HG02642 (cell line): ENCODE measurements around the gene KCNK15.

Source experiments
- ATAC-seq: cut with Tn5 transposase; IDR thresholded peaks from one replicate; pipeline ENCODE4 v1.9.1; 2021; ENCODE audit warnings: mild to moderate bottlenecking; ENCODE audit not compliant: unreplicated experiment, poor library complexity

The KCNK15 gene

DNA sequence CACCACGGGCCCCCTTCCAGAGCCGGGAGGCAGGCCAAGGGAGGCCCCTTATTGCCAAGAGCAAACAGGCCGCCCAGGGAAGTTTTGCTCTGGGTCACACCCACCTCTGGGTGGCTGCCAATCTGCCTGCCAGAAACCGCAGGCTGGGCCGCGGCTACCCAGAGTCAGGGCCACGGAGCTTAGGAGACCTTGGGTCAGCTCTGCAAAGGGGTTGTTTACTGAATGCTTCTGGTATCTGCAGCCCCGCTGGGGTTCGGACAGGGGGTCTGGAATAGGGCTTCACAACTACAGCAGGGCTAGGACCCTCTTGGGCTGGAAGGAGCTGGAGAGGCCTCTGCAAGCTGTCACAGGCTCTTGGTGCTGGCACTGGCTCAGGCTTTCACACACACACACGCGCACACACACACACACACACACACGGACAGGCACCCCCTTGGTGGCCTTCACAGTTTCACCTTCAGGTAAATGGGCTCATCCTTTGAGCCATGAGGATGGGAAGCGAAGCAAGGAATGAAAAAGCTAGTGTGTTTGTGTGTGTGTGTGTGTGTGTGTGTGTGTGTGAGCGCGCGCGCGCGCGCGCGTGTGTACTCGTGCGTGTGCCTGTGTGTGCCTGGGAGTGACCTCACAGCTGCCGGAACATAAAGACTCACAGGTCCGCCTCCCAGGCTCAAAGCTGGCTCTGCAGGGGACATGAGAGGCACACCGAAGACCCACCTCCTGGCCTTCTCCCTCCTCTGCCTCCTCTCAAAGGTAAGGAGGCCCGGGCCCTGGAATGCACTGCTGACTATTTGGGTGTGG lies 30.8 kb upstream of the KCNK15 start, which contains the start of gene CCN5:
TSS of gene CCN5 (plus strand) at position 669 of the 798 bp plus-strand sequence. CDS start at position 691, 22 bp downstream.
- no peak for ATAC-seq

DNA sequence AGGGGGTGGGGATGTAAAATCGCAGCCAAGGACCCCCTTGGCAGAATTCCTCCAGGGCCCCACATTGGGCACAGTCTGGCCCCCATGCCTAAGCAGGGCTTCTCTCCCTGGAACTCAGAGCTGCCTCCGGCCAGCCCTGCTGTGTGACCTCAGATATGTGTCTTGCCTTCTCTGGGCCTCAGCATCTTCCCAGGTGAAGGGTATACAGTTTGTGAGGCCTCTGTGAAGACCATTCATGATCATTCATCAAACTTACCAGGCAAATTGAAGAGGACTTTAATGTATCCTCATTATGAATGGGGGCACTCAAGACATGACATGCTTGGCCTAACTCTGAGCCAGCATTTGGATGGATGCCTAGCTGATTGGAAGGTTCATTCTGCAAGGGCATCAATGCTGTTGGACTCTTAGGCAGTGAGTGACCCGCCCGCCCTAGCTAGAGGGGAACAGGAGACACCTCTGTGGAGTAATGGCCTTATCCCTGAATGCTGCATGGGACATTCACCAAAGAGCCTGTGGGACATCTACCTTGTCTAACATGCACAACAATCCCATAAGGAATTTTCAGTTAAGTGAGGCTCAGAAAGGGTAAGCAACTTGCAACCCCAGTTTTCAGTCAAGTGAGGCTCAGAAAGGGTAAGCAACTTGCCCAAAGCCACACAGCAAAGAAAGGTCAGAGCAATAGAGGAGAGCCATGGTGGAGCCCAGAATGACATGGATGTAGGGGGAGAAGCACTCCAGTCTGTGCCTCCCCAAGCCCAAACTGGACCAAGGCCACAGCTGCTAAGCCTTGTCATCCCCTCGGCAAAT lies 30.0 kb upstream of the KCNK15 start:
- ATAC-seq, result no peak

DNA sequence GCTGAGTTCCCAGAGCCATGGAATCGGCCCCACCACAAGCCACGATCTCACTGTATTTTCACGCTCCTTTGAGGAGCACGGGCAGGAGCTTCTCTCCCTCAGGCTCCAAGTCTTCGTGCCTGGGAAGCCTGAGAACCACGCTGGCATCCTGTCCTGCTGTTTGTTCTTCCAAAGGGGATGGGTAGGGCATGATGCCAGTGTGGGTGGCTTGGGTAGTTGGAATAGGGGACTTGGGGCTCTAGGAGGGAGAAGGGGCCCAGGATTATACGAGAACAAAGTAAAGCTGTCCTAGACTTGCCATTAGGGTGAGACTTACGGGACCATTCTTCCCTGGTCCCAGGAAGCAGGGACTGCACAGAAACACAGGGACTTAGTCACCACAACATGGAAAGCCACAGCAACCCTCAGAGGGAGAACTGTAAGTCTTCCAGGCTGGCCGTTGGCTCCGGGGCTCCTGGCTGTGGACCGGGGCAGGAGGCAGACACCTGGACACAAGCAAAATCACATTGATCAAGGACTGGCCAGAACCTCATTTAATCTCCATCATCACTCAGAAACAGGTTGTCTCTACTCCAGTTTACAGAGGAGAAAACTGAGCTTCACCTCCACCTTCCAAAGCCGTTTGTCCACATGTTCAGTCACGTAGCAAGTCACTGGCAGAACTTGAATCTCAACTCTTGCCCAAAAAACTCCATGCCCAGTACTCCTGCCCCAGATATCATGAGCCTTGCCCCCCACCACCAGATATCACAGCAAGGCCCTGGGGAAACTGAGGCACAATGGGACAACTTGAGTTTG lies 29.2 kb upstream of the KCNK15 start:
- no peak for ATAC-seq

DNA sequence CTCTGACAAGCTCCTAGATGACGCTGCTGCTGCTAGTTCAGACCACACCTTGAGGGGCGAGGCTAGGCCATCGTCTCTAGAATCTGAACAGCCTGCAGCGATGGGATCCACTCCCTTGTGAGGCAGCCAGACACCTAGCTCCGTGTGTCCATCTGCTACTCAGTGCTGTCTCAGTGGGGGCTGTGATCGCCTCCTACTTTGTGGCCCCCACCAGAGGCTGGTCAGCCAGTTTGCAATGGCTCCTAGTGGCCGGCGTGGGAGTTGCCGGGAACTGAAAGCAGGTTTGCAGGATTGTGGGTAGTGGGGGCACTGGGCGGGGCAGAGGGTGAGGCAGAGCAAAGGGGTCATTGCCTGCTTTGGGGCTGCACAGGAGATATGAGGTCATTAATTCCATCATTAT lies 27.7 kb upstream of the KCNK15 start:
- no peak for ATAC-seq

DNA sequence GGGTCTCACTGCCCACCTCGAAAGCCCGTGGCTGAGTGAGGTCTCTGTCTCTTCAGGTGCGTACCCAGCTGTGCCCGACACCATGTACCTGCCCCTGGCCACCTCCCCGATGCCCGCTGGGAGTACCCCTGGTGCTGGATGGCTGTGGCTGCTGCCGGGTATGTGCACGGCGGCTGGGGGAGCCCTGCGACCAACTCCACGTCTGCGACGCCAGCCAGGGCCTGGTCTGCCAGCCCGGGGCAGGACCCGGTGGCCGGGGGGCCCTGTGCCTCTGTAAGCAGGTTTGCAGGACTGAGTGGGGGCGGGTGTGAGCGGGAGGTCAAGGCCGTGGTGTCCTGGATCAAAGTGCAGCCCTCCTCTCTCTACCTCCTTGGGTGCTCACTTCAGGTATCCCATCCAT lies 25.8 kb upstream of the KCNK15 start:
- no peak for ATAC-seq

DNA sequence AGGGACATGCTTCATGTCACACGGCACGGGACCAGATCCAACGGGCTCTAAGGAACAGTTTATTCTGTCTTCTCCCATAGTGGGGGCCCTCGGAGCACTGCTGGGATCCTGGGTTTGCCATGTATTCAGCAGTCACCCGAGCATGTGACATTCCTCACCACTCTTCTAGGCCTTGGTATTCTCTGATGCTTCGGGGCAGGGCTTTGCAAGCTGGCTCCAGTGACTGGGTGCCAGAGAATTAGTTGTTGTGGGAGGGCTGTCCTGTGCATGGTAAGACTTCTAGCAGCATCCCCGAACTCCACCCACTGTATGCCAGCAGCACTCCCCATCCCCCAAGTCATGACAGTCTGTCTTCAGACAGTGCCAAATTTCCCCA lies 25.1 kb upstream of the KCNK15 start:
- ATAC-seq, result no peak

DNA sequence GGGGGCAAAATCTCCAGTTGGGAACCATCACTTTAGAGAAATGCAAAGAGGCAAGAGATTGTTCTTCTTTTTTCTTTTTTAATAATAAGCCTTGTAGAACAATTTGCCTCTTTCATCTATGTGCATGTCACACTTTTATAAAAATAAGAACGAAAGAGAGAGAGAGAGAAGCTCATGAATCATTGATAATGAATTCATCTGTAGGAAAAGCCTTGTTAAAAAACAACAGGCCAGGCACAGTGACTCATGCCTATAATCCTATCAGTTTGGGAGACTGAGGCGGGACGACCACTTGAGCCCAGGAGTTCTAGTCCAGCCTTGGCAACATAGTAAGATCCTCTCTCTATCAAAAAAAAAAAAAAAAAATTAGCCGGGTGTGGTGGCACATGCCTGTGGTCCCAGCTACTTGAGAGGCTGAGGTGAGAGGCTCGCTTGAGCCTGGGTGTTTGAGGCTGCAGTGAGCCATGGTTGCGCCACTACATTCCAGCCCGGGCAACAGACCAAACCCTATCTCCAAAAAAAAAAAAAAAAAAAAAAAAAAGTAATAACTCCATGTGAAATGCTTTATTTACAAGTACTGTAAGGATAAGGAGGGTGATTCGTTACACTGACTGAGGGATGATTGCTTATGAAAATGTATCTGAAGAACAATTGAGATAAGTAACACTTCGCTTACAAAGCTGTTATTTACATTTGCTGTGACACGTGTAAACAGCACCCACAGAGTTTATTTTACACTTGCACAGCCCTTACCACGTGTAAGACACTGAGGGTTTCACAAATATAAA lies 24.5 kb upstream of the KCNK15 start:
- ATAC-seq, result no peak

DNA sequence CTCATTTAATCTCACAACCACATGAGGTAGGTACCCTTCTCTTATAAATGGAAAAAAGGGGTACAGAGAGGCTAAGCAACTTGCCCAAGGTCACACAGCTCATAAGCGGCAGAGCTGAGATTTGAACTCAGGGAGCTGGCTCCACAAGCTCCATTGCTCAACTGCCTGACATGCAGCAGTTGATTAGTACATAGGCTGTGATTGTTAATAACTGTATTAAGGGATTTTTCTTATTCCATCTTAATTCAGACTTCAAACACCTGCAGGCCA lies 23.9 kb upstream of the KCNK15 start:
- ATAC-seq, result no peak

DNA sequence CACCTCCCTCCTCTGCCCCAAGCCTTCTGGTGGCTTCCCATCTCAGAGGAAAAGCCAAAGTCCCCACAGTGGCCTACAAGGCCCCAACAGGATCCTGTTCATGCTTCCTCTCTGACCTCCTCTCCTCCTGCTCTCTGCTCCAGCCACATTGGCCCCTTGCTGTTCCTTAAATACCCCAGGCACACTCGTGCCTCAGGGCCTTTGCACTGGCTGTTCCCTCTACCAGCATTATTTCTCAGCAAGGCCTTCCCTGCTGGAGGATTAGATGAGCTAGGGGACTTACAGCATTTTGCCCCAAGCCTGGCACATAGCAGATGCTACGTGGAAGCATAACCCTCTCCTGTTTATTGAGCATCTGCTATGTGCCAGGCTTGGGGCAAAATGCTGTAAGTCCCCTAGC lies 22.7 kb upstream of the KCNK15 start:
- no peak for ATAC-seq

DNA sequence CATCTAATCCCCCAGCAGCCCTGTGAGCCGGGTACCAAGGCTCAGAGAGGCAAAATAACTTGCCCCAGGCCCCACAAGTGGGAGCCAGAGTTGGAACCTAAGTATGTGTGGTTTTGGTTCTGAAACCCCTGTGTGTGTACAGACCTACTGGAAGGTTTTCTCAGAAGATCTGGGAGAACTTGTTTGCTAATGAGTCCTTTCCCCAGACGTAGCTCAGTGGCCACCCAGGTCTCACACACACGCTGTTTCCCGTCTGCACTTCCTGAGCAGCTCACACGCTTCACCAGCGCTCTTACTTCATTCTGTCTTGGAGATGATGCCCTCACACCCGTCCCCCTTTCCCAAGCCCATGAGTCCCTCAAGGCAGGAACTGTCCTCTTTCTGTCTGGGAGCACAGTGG lies 22.3 kb upstream of the KCNK15 start:
- ATAC-seq, result no peak

DNA sequence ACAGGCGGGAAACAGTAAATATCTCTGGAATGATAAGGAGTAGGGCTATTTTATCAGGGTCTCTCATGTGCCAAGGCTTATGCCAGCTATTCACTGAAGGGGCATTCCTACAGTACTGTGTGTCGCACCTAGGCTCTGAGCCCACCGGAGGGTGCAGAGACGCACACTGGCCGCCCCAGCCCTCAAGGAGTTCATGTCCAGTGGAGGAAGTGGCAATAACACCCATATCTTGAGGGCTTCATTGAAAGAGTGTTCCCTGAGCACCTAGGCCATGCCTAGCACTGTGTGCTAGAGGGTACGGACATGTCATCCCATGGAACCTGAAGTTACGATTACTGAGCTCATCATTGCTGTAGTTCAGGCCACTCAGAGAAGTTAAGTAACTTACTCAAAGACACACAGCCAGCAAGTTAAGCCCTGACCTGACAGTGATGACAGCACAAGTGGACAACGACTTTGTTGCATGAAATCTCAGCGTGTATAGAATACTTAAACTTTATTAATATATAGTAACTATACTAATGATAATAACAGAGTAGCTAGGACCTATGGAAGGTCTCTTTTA lies 21.8 kb upstream of the KCNK15 start:
- no peak for ATAC-seq

DNA sequence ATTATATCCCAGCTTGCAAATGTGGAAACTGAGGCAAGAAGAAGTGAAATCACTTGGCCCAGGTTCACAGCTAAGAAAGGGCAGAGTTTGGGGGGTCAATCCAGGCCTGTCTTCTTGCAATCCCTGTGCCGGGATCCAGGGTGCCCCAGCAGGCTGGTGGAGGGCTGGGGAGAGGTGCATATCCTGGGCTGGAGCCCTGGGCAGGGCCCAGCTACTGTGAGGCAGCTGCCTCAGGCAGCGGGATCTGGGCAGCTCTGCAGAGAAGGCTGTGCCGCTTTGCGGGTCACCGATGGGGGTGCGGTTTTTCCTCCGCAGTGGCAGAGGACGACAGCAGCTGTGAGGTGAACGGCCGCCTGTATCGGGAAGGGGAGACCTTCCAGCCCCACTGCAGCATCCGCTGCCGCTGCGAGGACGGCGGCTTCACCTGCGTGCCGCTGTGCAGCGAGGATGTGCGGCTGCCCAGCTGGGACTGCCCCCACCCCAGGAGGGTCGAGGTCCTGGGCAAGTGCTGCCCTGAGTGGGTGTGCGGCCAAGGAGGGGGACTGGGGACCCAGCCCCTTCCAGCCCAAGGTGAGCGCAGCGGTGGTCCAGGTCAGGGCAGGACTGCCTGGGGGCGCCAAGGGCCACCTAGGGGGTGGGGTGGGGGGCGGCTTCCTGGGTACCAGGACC lies 21.1 kb upstream of the KCNK15 start:
- ATAC-seq, result no peak

DNA sequence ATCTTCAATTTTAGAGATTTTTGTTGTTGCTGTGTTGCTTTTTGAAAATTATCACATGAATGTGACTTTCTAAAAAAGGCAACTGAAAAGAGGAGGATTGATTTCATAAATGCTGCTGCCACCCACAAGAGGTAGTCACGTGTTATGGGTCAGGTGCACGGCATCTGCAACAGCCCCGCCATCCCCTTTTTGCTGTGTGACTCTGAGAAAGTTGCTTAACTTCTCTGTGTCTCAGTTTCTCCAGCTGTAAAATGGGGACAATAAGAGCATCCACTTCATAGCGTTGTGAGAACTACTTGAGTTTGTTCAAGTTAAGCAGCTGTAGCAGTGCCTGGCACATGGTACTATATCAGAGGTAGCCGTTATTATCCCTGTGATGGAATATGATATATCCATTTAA lies 19.8 kb upstream of the KCNK15 start:
- no peak for ATAC-seq

DNA sequence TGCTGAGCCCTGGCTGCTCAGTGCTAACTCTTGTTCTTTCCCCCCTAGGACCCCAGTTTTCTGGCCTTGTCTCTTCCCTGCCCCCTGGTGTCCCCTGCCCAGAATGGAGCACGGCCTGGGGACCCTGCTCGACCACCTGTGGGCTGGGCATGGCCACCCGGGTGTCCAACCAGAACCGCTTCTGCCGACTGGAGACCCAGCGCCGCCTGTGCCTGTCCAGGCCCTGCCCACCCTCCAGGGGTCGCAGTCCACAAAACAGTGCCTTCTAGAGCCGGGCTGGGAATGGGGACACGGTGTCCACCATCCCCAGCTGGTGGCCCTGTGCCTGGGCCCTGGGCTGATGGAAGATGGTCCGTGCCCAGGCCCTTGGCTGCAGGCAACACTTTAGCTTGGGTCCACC lies 18.6 kb upstream of the KCNK15 start:
- no peak for ATAC-seq

DNA sequence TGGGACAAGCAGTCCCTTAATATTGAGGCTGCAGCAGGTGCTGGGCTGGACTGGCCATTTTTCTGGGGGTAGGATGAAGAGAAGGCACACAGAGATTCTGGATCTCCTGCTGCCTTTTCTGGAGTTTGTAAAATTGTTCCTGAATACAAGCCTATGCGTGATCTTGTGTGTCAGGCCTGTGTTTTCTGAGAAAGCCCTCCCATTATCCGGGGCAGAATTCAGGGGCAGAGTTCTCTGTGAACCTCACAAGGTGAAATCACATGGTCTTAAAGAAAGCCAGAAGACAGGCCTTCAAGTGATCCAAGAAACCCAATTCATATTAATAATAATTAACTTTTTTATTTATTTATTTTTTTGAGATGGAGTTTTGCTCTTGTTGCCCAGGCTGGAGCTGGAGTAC lies 18.0 kb upstream of the KCNK15 start:
- ATAC-seq, result no peak

DNA sequence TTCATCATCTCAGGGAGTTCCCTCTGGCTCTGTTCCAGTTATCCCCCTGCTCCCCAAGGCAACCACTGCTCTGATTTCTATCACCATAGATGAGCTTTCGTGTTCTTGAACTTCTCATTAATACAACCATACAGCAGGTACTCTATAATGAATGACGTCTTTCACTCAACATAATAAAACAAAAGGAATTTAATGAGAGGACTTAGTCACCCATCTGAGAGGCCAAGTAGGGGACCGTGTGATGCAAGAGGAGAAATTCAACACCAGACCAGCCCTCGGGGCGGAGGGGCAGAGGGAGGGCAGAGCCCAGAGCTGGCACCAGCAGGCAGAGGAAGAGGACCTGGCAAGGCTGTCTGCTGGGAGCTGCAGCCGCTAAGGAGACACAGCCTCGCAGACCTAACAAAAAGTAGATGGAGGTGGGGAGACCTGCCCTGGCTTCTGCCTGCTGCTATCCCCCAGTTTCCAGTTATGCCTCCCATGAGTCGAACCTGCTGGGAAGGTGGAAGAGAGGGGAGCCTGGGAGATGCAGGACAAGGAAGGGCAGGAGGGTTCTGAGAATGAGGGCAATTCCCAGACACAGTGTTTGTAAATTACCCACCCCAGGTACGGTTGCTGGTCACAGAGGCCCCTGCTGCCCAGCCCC lies 16.7 kb upstream of the KCNK15 start:
- no peak for ATAC-seq

DNA sequence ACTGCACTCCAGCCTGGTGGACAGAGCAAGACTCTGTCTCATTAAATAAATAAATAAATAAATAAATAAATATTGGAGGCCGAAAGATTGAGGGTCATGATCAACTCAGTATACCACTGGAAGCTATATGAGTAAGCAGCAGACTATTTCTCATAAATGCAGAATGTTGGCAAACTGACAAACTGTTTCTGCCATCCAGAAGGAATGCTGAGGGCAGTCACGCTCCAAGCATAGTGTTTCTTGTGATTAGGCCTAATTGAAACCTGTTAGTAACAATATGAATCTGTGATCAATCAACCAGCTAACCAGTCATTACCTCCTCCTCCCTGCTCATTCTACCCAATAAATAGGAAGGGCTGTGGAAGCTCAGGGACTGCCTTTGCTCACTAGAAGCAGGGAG lies 15.2 kb upstream of the KCNK15 start:
- no peak for ATAC-seq

DNA sequence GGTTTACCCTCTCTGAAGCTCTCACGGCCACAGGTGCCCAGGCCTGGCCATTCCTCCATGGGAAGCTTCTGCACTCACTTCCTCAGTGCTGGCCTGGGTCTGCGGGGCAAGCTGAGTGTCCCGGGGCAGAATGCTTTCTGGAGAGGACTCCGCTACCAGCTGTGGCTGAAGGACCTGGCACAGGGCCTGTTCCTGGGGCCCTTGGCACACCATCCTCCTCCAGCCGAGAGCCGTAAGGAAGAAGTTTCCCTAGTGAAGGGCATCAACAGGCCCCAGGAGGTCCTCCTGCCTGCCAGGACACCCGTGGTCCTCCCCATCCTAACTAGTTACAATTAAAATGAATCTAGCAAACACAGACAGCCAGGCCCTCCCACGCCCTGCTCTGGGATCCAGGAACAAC lies 14.0 kb upstream of the KCNK15 start:
- no peak for ATAC-seq

DNA sequence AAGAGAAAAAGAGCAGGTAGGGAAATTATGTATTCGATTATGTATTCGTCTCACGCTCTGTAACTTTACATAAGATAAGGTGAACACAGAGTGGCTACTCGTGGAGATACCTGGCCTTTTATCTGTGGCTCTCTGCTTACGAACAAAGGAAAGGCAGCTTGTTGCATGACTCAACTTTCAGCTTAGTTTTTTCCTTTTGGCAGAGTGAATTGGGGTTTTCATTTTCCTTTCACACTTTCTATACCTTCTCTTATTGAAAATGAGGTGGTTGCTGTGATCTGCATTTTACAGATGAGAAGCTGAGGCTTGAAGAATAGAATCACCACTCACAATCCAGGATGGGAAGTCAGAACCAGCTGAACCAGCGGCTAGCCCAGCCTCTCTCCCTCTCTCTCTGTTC lies 13.3 kb upstream of the KCNK15 start:
- ATAC-seq, result no peak
